Islet precursor cell (in vitro differentiated cells): ENCODE results near the gene ABLIM2.

Experiments used
- DNase-seq: peaks from one replicate; pipeline ENCODE4 v3.0.0-alpha.2; 2018

Gene ABLIM2

GRCh38 chr4:8039290-8039689 is 119.3 kb downstream of the ABLIM2 start:
- no peak for DNase-seq

GRCh38 chr4:8038719-8039251 is 119.8 kb downstream of the ABLIM2 start:
- DNase-seq = no peak

GRCh38 chr4:8038083-8038482 is 120.5 kb downstream of the ABLIM2 start:
- no peak for DNase-seq

GRCh38 chr4:8037150-8037769 is 121.4 kb downstream of the ABLIM2 start:
- no peak for DNase-seq

GRCh38 chr4:8035371-8035780 is 123.2 kb downstream of the ABLIM2 start:
- no peak for DNase-seq

GRCh38 chr4:8033829-8034528 is 124.6 kb downstream of the ABLIM2 start:
- DNase-seq = no peak

GRCh38 chr4:8033067-8033755 is 125.4 kb downstream of the ABLIM2 start:
- no peak for DNase-seq

- DNase-seq = no peak
Measured at GRCh38 chr4:8032381-8032780, 126.2 kb downstream of the ABLIM2 start.

- DNase-seq = no peak
Measured at GRCh38 chr4:8030121-8030781, 128.4 kb downstream of the ABLIM2 start.

- peak; percentile 51 for DNase-seq
Measured at GRCh38 chr4:8029689-8030088, 128.9 kb downstream of the ABLIM2 start.

- peak; percentile 48 for DNase-seq
Measured at GRCh38 chr4:8028884-8029568, 129.6 kb downstream of the ABLIM2 start.

- no peak for DNase-seq
Measured at GRCh38 chr4:8028368-8028767, 130.2 kb downstream of the ABLIM2 start.

- no peak for DNase-seq
Measured at GRCh38 chr4:8026453-8026852, 132.2 kb downstream of the ABLIM2 start.

GRCh38 chr4:8025668-8026067 is 132.9 kb downstream of the ABLIM2 start:
- DNase-seq = no peak

GRCh38 chr4:8024073-8024786 is 134.4 kb downstream of the ABLIM2 start:
- no peak for DNase-seq

- no peak for DNase-seq
Measured at GRCh38 chr4:8023696-8024033, 134.9 kb downstream of the ABLIM2 start.

- DNase-seq = no peak
Measured at GRCh38 chr4:8022767-8023695, 135.6 kb downstream of the ABLIM2 start.

- no peak for DNase-seq
Measured at GRCh38 chr4:8021796-8022195, 136.8 kb downstream of the ABLIM2 start.

- DNase-seq = no peak
Measured at GRCh38 chr4:8019396-8020365, 138.9 kb downstream of the ABLIM2 start.

GRCh38 chr4:8016527-8016926 is 142.1 kb downstream of the ABLIM2 start:
- no peak for DNase-seq
